GM21529 (cell line): Measurements from ENCODE around the gene ZP2.
"Not testable (repeated sequence)": the region's sequence is repeated elsewhere in the genome, so short reads cannot be mapped to it uniquely, and the experiment has no call there.

Experiments used
- ATAC-seq: cut with Tn5 transposase; IDR thresholded peaks from one replicate; pipeline ENCODE4 v1.9.1; 2021; ENCODE audit not compliant: unreplicated experiment

ZP2 gene

DNA sequence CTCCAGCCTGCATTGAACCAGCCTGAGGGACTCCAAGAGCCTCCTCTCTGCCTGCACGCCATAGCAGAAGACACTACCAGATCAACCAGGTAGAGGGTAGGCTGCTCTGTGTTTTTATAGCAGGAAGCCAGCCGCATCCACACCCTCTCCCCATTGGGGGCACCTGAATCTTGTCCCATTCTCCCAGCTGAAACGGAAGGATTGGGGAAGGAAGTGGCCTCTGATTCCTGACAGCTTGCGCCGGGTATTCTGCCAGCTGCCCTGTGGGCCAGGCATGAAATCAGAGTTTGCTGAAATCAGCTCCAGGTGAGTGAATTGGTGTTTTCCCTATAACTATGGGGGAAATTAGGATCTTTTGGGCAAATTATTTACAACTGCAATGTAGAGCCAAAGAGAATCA lies at the start of gene ZP2:
TSS of gene ZP2 (minus strand) at position 89 of the 400 bp plus-strand sequence. CDS start at position 62, 27 bp downstream.
- ATAC-seq, result no peak

DNA sequence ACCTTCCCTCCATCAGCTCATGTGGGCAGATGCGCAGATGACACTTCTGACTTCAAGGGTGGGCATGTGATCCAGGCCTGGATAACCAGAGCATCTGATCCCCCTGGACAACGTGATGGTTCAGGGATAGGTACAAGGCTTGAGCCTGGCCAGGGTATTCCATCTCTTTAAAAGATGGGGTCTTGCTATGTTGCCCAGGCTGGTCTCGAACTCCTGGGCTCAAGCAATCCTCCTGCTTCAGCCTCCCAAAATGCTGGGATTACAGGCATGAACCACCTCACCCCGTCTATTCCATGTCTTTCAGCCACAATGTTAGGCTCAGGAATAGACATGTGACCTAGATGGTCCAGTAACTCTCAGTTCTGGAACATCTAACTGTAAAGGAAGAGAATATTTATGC lies 45.9 kb upstream of the ZP2 start:
- ATAC-seq, result no peak

DNA sequence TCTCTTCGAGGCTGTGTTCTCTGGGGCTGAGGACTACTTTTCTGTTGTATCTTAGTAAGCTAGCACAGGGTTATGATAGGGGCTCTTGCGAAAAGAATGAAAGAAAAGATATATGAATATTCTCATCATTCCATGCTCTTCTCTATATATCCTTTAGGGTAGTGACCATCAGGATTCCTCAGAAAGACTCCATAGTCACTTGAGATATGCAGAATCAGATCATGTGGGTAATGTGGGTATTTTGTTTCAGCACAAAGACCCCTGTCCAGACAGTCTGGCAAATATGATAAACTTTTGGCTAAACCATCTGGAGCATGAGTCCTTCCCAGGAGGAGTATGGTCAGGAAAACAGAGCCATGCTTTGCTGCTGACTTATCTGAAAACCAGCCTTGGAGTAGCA lies 45.3 kb upstream of the ZP2 start:
- ATAC-seq, result no peak

DNA sequence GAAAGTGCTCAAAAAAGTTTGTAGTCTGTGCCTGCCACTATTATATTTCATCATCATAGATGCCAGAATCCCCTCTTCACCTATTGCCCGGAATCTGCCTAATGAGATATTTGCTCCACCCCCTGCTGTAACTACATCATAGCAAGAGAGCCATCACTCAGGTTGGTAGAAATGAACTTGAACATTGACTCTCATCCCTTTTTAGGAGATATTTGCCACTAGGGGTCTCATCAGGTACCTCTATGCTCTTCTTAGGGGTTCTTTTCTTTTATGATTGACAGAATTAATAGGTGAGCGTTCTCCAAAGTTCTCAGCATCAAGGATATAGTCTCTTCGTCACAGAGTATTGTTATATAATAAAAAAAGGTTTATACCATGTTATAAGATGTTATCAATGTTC lies 42.1 kb upstream of the ZP2 start:
- no peak for ATAC-seq

DNA sequence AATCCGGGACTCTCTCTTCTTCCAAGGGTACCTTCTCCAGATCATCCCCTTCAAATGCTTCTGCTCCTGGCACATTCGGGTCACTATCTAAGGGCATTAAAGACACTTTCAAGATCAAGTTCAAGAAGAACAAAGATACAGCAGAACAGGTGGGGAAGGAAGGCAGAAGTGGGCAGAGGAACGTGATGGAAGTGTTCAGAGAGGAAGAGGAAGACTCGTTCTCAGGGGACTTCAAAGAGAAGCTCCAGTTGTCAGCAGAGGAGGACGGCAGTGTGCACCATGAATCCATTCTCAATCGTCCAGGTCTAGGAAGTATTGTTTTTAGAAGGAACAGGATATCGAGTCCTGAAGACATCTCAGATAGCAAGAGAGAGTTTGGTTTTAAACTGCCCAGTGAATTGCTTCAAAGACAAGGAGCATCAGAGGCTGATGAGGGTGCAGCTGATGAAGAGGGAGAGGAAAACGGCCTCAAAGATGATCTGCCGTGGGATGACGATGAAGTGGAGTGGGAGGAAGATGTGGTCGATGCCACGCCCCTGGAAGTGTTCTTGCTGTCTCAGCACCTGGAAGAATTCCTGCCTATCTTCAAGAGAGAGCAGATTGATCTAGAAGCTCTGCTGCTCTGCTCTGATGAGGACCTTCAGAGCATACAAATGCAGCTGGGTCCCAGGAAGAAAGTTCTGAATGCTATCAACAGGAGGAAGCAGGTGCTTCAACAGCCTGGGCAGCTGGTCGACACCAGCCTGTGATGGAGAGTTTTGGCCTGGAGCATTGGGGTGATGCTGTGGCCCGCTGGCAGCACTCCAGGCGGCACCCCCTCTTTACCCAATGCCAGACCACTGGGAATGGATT lies 38.9 kb upstream of the ZP2 start:
- no peak for ATAC-seq

DNA sequence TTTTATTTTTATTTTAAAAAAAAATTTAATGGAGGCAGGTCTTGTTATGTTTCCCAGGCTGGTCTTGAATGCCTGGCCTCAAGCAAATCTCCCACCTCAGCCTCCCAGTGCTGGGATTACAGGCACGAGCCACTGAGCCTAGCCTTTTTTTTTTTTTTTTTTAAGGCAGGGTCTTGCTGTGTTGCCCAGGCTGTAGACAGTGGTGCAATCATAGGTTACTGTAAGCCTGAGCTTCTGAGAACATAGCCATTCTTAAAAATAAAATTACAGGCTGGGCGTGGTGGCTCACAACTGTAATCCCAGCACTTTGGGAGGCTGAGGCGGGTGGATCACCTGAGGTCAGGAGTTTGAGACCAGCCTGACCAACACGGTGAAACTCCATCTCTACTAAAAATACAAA lies 36.8 kb upstream of the ZP2 start:
- not testable (repeated sequence) for ATAC-seq

DNA sequence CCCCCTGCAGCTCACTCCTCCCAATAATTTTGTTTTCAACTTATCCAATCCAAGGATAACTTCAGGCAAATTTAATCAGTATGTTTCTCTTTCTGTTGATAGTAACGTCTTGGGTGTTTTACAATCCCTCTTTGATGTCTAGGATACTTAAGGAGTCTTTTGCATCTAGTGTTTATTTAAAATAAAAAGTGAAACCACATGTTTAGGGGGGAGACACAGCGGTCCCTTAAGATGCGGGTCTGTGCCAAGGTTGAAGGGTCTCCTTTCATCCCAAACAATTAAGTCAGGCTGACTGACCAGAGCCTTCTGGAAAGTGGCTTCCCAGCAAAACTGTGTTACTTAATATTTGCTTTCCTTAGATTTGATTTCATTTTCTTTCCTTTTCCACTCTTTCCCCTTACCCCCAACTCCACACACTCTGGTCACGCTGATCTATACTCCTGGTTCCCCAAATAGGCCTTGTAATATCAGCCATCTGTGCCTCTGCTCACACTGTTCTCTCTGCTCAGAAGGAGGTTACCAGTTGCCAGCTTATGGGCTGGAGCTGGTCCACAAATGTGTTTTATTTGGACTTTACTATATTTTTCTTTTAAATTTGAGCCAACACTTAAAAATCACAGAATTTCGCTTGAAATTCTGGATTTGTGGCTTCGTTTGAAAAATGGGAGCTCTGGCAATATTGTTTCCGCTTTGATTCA lies 33.3 kb upstream of the ZP2 start:
- ATAC-seq, result no peak

DNA sequence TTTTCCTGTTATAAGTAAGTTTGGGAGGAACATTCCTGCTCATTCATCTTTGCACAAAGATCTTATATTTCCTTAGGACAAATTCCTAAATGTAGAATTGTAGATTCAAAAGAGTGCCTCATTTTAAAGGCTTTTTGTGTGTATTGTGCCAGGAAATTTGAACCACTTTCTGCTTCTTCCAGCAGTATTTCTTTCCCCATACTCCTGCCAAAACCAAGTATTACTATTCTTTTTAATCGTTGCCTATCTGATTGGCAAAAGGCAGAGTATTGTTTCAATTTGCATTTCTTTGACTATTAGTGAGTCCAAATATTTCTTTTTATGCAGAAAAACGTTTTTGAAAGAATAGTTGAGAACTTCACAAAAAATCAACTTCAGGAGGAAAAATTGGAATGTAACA lies 31.4 kb upstream of the ZP2 start:
- ATAC-seq, result no peak

DNA sequence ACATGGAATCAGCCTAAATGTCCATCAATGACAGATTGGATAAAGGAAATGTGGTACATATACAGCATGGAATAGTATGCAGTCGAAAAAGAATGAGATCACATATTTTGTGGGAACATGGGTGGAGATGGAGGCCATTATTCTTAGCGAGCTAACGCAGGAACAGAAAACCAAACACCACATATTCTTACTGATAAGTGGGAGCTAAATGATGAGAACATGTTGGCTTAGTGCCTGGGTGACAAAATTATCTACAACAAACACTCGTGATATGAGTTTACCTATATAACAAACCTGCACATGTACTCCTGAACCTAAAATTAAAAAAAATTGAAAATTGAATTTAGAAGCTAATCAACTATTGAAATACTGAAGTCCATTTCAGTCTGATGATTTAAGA lies 28.3 kb upstream of the ZP2 start:
- no peak for ATAC-seq

DNA sequence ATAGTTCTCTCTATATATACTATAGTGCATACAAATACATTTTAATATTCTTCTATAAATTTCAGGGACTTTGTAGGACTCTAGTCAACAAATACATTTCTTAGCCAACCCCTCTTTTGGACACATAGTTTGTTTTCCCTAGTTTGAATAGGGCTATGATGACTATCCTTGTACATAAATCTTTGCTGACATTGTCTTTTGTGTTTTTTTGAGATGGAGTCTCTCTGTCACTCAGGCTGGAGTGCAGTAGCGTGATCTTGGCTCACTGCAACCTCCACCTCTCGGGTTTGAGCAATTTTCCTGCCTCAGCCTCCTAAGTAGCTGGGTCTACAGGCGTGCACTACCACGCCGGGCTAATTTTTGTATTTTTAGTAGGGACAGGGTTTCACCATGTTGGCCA lies 25.5 kb upstream of the ZP2 start:
- no peak for ATAC-seq

DNA sequence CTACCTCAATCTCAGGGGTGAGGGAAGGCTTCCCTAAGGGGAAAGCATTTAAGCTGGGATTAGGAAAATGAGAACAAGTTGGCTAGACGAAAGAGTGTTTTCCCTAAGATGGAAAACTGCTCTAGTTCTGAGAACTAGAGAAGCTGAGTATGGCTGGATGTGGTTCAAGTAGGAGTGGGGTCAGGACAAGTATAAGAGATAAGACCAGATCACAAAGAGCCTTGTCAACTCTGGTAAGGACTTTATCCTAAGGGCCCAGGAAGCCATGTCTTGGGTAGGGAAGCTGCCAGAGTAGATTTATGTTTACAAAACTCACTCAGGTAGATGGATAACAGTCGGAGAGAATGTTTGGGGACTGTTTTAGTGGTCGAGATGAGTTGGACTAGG lies 23.8 kb upstream of the ZP2 start:
- ATAC-seq, result no peak

DNA sequence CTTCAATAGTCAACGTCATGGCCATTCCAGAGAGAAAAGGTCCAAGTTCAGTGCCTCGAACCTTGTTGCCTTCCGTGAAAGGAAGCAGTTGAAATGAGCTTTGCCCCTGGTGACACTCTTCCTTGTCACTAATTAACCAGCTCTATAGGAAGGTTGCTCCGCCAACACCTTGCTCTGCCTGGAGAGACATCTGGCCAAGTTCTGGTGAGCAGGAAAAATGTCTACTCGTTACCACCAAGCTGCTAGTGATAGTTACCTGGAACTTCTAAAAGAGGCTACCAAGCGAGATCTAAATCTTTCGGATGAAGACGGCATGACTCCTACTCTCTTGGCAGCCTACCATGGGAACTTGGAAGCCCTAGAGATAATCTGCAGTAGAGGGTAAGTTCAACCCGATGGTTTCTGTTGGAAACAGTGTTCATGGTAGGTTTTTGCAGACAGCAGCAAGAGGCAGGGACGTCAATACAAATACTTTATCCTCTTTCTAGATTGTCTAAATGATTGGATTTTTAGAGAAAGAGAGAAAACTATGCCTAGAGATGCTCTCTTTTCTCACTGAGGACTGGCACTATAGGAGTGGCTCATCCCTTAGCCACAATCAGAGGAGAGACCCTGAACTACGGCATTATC lies 22.3 kb upstream of the ZP2 start, which contains the start of gene ANKS4B:
TSS of gene ANKS4B (plus strand) at position 179 of the 630 bp plus-strand sequence. CDS start at position 218, 39 bp downstream.
- no peak for ATAC-seq

DNA sequence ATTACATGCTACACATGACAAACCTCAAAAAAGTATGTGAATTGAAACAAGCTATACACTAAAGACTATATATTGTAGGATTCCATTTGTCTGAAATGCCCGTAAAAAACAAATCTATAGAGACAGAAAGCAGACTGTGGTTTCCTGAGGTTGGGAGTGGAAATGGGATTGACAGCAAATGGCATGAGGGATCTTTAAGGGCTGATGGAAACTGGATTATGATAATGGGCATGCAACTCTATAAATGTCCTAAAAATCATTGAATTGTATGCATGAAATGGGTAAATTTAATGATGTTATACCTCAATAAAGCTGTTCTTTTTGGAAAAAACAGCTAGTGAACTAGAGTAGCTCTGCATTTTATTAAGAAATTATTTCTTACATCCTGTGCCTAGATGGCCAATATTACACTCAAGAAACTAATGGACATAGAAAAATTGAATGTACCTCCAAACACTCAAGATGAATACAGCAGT lies 21.7 kb upstream of the ZP2 start:
- no peak for ATAC-seq

DNA sequence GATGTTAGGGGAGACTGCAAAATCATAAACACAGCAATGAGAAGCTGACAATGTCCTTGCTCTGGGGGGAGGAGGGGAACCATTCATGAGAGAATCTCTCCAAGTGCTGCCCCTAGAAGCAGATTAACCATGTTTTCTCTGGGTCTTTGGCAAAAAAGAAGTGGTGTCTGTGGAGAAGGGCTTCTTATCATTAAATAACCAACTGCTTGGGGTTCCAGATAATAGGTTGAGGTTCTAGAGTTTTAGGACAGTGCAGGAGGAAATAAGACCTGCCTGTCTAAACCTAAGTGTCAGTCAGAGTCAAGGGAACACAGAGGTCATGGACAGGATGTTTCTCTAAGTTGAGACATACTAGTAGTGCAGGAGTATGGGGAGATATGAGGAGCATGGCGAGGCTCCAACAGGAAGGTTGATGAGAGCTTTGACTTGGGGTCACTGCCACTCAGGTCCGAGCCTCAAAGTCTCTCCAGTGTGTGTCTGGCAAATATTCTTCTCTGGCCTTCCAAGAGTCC lies 17.0 kb upstream of the ZP2 start:
- ATAC-seq, result no peak

DNA sequence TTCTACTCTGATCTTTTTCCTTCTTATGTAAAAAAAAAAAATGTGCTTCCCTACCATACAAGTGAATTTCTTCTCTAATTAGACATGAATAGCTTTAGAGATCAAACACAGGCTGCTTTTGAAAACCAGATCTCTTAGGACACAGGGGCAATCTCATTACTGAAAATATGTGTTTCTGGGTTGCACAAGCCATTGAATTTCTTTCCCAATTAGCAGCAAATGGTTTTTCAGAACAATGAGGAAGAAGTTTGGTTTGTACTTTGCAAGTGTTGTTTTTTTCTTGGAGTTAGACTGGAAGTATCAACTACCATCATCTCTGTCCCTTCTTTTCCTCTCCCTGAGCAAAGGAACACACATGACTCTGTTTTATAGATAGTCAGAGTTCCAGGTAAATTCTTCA lies 16.5 kb upstream of the ZP2 start:
- no peak for ATAC-seq

DNA sequence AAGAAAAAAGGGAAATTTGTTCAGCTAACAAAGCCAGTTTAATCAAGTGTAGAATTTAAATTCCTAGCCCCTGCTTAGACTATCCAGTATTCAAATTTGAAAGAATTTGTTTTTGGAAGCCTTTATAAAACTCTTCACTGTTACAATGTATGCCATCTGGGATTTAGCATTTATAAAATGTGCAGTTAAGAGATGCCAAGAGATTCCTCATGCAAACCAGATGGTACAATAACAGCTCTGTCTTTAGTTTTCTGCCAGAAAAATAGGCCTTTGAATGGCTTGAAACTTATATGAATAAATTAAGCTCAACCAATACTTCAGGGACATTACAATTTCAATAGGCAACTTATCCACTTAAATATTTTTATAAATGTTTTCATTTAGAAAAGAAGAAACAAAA lies 15.4 kb upstream of the ZP2 start:
- no peak for ATAC-seq

DNA sequence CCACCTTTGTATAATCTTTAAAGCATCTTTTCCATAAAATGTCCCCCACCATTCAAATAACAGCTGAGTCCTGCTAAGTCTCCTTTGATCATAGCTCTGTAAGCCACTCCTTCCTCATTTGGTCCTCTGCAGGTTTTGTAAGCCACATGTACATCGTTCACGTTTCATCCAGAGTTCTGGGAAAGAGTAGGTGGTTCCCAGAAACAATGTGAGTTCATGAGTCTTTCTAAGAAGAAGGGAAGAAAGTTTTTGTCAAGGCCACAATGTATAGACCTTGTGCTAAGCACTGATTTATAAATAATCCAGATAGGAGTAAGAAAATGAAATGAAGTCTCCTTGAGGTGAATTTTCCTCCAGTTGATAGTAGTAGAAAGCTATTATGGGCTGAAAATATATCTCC lies 13.4 kb upstream of the ZP2 start:
- no peak for ATAC-seq

DNA sequence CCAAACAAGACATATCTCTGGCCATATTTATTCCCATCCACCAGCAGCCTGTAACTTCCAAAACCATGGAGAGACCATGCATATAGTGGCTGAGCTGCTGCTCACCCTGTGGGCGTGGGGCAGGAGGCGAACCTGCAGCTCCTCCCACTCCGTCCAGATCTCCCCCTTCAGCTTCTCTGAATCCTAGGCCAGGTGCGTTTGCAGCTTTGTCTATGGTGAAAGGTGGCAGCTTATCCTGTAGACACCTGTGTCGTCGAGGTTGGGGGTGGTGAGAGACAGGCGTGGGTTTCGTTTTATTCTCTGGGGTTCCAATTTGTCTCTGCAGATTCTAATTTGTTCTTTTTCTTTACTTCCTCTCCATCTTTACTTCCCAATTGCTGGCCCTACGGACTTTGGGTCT lies 12.4 kb upstream of the ZP2 start:
- no peak for ATAC-seq

DNA sequence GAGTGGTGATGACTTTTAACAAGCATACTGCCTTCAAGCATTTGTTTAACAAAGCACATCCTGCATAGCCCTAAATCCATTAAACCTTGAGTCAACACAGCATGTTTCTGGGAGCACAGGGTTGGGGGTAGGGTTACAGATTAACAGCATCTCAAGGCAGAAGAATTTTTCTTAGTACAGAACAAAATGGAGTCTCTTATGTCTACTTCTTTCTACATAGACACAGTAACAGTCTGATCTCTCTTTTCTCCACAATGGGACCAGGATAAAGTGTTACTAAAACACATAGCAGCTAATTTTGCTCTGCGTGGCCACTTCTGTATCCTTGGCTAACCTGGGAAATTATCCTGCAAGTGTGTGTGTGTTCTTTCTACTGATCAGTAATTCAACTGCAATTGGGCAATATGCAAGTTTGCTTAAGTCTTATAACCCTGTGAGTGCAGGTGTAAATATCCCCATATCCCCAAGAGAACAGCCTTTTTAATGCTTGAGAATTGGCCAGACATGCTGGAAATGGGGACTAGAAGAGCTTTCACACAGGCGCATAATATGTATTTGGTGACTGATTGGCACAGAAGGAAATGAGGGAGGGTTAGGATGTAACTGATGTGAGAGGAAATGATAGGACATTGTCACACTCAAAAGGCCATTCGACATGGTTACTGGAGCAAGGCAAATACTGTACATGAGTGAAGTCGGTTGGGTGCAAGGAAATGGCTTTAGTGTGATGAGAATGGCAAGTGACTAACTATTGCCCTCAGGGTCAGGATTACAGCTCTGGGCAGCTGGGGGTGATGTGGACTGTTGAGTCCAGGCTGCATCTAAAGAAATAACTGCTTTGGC lies 11.3 kb upstream of the ZP2 start:
- ATAC-seq, result no peak

DNA sequence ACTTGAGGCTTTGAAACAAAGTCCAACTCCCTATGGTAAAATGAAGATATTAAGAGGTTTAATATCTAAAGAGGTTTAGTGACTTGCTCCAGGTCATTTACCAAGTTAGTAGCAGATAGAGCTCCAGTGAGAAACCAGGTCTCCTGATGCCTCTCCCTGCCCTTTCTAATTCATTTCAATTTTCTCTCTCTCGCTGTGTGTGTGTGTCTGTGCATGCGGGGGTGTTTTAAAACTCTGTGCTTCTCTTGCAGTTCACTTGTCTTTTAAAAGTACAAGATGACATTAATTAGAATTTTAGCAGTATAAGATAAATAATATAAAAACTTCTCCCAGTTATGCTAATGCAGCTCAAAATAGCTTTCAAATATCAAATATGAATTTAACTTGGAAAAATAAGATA lies 8.2 kb upstream of the ZP2 start:
- no peak for ATAC-seq

DNA sequence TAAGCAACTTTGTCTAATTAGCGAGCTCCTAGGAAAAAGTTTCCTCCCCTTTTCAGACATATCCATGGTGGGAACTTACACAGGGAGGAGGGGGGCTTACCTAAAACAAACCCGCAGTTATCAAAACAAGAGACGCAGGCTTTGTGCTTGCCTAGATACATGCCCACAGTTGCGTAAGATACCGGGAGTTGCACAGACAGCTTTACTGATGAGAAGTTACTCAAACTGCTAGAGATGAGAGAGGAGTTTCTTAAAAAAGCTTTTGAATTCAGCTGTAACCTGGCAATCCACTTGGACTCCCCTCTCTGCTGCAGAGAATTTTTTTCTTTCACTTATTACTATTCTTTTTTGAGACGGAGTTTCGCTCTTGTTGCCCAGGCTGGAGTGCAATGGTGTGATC lies 6.8 kb upstream of the ZP2 start:
- no peak for ATAC-seq
